ENCODE results near the gene GOLGA3.
"Not testable (repeated sequence)": the region's sequence is repeated elsewhere in the genome, so short reads cannot be mapped to it uniquely, and the experiment has no call there.

GOLGA3 gene

GRCh38 chr12:132779781-132780353, 48.8 kb downstream of the GOLGA3 start:
- DNase-seq (ENCODE audit: insufficient read length, low spot score) = no peak
- TF ChIP-seq CTCF (IDR thresholded peaks at IDR 0.05; ENCODE audit: insufficient read depth, missing control alignments) = no peak
- no peak for FAIRE-seq

GRCh38 chr12:132777614-132778013, 51.1 kb downstream of the GOLGA3 start:
- FAIRE-seq (no peak), DNase-seq (ENCODE audit: insufficient read length, low spot score) (no peak)
- TF ChIP-seq CTCF (IDR thresholded peaks at IDR 0.05; ENCODE audit: insufficient read depth, missing control alignments) = no peak

GRCh38 chr12:132776816-132777568, 51.7 kb downstream of the GOLGA3 start:
- no peak for DNase-seq (ENCODE audit: insufficient read length, low spot score)
- no peak for TF ChIP-seq CTCF (IDR thresholded peaks at IDR 0.05; ENCODE audit: insufficient read depth, missing control alignments)
- FAIRE-seq = no peak

- not testable (repeated sequence) for FAIRE-seq; DNase-seq (ENCODE audit: insufficient read length, low spot score)
These were observed 52.4 kb downstream of the GOLGA3 start for GRCh38 chr12:132776230-132776625.

GRCh38 chr12:132775502-132776229, 53.0 kb downstream of the GOLGA3 start:
- FAIRE-seq (no peak), DNase-seq (ENCODE audit: insufficient read length, low spot score) (no peak)
- no peak for TF ChIP-seq CTCF (IDR thresholded peaks at IDR 0.05; ENCODE audit: insufficient read depth, missing control alignments)

- DNase-seq (ENCODE audit: insufficient read length, low spot score) (no peak), FAIRE-seq (no peak)
- TF ChIP-seq CTCF (IDR thresholded peaks at IDR 0.05; ENCODE audit: insufficient read depth, missing control alignments) = no peak
These were observed 53.9 kb downstream of the GOLGA3 start for GRCh38 chr12:132774646-132775275.

GRCh38 chr12:132774159-132774558, 54.5 kb downstream of the GOLGA3 start:
- DNase-seq (ENCODE audit: insufficient read length, low spot score) (no peak), FAIRE-seq (no peak)
- TF ChIP-seq CTCF (IDR thresholded peaks at IDR 0.05; ENCODE audit: insufficient read depth, missing control alignments) = no peak

All from D721Med (cell line).